Activated CD4-positive, alpha-beta T cell treated with anti-CD3 and anti-CD28 coated beads for 4 hours (primary cell): ENCODE data around the gene MYBL2.
A peak's percentile ranks its signal among the peaks of the same experiment; 100 is the strongest.

Source experiments
- DNase-seq, 2 donors: peaks; one replicate each; pipeline ENCODE4 v3.0.0-alpha.2; 2020

Gene MYBL2

DNA sequence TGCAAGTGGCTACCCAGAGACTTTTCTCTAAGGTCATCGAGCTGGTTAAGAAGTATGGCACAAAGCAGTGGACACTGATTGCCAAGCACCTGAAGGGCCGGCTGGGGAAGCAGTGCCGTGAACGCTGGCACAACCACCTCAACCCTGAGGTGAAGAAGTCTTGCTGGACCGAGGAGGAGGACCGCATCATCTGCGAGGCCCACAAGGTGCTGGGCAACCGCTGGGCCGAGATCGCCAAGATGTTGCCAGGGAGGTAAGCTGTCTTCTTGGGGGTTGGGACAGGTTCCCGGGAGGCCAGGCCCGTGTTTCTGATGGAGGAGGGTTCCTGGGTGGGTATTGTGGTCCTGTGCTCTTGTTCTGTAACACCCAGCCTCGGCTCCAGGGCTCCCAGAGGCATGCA lies 19.9 kb downstream of the MYBL2 start:
- no peak for DNase-seq

- no peak for DNase-seq
Measured at GRCh38 chr20:43689165-43689564, 22.3 kb downstream of the MYBL2 start.

DNA sequence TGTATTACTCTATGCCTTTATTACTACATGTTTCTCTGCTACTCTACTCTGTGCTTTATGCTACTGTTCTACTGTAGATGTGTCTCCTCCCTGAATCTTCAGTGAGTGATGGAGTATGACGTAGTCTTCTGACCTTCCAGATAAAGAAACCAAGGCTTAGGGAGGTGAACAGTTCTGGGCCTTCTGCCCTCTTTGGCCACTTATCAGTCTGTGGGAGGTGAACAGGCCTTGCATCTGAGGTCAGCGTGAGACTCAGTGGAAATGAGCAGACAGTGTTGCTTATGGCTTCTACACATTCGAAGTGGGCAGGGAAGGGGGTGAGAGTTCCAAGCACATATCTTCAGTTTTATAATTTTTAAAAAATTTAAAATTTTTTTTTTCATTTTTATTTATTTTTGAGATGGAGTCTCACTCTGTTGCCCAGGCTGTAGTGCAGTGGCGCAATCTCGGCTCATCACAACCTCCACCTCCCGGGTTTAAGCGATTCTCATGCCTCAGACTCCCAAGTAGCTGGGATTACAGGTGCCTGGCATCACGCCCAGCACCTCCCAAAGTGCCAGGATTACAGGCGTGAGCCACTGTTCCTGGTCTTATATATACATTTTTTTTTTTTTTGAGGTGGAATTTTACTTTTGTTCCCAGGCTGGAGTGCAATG lies 24.2 kb downstream of the MYBL2 start:
- DNase-seq, result no peak

DNA sequence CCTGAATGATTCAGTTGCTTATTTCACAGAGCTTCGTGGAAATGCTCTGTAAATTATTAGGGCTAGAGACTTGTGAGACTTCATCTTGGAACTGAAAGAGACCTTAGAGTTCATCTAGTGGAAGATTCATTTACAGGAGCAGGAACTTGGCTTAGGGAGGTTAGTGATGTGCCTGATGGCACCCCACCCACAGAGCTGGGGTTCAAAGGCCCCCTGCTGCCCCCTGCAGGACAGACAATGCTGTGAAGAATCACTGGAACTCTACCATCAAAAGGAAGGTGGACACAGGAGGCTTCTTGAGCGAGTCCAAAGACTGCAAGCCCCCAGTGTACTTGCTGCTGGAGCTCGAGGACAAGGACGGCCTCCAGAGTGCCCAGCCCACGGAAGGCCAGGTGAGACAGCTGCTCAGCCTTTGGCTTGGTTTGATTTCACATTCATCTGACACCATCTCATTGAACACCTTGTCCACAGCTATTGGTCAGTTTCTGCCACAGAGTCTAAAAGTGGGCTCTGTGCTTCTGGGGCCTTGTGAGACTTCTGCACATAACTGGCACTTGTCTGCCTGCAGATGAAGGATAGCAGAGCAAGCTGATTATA lies 25.1 kb downstream of the MYBL2 start:
- peak; percentile 44 to 52 for DNase-seq

GRCh38 chr20:43694763-43695162 lies 27.8 kb downstream of the MYBL2 start:
- DNase-seq, result no peak

- DNase-seq, result no peak
Measured at GRCh38 chr20:43695571-43695970, 28.7 kb downstream of the MYBL2 start.

DNA sequence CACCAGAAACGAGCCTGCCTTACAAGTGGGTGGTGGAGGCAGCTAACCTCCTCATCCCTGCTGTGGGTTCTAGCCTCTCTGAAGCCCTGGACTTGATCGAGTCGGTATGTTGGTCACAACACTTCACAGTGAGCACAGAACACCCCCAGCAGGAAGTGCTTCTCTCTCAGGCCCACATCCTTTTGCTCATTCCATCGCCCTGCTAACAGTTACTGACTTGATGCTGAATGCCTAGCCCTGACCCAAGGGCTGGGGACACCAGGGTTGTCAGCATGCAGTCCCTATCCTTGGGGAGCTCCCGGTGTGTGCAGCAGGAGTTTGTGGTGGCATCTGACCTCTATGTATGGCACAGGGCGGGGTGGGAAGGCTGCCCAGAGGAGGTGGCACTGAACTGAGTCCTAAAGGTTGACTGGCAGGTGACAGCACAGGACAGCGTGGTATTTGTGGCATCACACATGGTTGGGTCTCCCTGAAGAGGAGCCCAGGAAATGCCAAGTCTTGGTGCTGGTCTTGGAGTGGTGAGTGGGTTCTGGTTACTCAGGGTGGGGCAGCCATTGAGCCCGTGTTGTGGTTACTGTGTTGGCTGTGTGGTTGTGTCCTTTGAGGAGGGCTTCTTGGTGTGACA lies 33.1 kb downstream of the MYBL2 start:
- no peak for DNase-seq

- no peak for DNase-seq
Measured at GRCh38 chr20:43700627-43701026, 33.7 kb downstream of the MYBL2 start.

GRCh38 chr20:43702502-43702901 lies 35.6 kb downstream of the MYBL2 start:
- DNase-seq, result no peak

DNA sequence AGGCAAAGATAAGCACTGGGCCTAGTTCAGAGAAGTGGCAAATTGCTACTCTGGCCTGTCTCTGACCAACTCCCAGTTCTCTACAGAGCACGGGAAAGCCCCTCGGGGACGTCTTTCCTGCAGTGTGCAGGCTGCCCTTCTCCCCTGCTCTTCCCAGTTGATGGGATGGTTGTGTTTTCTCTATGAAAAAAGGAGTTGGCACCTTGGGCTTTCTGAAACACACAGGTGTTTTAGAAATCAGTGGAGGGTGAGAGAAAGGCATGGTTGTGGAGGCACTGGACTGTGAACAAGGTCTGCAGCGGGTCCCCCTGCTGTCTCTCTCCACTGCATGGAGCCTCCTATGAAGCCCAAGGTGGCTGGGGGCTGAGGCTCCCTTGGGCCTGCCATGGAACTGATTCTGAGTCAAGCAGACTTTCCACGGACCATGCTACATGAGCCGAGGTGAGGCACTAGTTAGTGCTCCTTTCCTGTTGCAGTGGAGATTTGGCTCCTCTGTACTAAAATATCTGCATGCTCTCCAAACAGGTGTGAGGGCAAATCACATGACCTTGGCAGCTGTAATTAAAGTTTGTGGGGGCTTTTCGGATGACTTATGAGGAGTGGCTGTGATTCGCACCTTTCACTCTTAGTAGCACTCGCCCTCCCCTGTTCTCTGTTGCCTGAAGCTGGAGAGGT lies 43.6 kb downstream of the MYBL2 start:
- DNase-seq, result no peak

GRCh38 chr20:43711098-43711654 lies 44.3 kb downstream of the MYBL2 start:
- DNase-seq, result no peak

DNA sequence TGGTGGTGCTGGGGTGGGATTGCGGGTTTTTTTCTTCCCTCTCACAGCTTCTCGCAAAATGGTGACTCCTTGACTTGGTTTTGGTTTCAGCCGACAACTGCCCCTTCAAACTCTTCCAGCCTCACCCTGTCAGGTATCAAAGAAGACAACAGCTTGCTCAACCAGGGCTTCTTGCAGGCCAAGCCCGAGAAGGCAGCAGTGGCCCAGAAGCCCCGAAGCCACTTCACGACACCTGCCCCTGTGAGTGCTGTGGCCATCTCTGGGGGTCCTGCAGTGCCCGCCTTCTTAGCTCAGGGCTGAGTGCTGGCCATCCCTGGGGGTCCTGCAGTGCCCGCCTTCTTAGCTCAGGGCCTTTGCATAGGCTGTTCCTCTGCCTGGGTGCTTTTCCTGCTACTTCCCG lies 48.1 kb downstream of the MYBL2 start:
- no peak for DNase-seq

- DNase-seq, result no peak
Measured at GRCh38 chr20:43715511-43715910, 48.6 kb downstream of the MYBL2 start.

- no peak for DNase-seq
Measured at GRCh38 chr20:43716123-43716522, 49.2 kb downstream of the MYBL2 start.

- DNase-seq, result no peak
Measured at GRCh38 chr20:43716757-43717615, 50.1 kb downstream of the MYBL2 start.

GRCh38 chr20:43717616-43717995 lies 50.7 kb downstream of the MYBL2 start:
- no peak for DNase-seq

GRCh38 chr20:43720007-43720406 lies 53.1 kb downstream of the MYBL2 start:
- no peak for DNase-seq

- DNase-seq, result no peak
Measured at GRCh38 chr20:43721097-43721428, 54.1 kb downstream of the MYBL2 start.

DNA sequence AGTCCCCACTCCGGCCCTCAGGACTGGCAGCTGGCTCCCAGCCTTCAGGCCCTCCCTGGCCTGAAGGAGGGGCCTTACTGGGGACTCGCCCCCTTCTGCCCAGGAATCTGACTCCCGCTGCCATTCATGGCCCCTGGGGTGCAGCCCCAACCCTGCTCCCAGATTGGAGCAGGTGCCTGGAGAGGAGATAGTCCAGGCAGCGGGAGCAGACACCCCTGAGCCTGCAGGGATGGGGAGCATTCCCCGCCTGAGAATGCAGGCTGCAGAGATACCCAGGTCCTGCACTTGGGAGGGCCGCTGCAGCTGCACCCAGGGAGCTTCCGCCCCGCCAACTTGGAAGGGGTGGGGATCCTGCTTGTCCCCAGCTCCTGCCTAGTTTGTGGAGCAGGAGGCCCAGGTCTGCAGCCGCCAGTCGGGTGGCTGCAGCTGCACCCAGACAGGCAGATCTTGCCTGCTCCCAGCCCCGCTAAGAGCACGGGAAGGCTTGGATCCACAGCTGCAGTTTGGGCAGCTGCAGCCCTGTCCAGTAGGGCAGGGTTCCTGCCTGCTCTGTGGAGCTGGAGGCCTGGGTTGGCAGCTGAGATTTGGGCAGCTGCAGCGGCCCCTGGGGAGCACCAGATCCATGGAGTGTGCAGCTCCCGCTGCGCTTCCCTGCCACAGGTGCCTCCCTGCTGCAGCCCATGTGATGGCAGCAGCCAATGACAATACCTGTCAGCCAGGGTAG lies 54.7 kb downstream of the MYBL2 start:
- no peak for DNase-seq

DNA sequence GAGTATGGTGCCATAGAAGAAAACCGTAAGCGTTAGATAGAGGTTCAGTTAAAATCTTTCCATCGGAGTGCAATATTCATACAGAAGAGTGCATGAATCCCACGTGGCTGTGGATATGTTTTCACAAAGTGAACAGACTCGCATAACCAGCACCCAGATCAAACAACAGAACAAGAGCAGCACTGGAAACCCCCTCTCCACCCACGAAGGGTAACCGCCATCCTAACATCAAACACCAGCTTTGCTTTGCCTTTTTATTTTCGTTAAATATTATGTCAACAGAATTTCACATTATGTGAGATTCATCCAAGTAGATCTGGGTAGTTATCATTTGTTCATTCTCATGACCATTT lies 55.2 kb downstream of the MYBL2 start:
- peak; percentile 56 to 65 for DNase-seq

DNA sequence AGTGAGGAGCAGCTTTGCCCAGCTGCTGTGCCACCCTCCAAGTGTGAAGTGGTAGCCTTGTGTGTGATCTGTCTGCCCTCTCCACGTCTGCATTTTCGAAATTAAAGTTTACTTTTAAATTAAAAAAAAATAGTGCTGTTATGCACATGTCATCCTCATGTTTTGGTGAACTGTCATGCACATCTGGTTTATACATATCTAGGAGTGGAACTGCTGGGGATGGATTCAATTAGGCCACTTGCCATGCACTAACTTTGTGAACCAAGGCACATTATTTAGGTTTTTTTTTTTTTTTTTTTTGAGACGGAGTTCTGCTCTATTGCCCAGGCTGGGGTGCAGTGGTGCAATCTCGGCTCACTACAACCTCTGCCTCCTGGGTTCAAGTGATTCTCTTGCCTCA lies 56.3 kb downstream of the MYBL2 start:
- no peak for DNase-seq

GRCh38 chr20:43723735-43724134 lies 56.8 kb downstream of the MYBL2 start:
- DNase-seq, result no peak
